NT2/D1 (cell line): Measurements from ENCODE around the gene GATA3.

Experiments used
- SUZ12 ChIP-seq: IDR thresholded peaks from 2 replicates; pipeline ENCODE4 v1.6.1; 2011; ENCODE audit not compliant: insufficient read length, insufficient read depth; ENCODE audit errors: extremely low read depth
- YY1 ChIP-seq: IDR thresholded peaks from 2 replicates; pipeline ENCODE4 v1.6.1; 2011; ENCODE audit not compliant: insufficient read length, insufficient read depth
- ZNF274 ChIP-seq: IDR thresholded peaks from 2 replicates; pipeline ENCODE4 v1.6.1; 2011; ENCODE audit warnings: mild to moderate bottlenecking, low read depth, low read length

DNA sequence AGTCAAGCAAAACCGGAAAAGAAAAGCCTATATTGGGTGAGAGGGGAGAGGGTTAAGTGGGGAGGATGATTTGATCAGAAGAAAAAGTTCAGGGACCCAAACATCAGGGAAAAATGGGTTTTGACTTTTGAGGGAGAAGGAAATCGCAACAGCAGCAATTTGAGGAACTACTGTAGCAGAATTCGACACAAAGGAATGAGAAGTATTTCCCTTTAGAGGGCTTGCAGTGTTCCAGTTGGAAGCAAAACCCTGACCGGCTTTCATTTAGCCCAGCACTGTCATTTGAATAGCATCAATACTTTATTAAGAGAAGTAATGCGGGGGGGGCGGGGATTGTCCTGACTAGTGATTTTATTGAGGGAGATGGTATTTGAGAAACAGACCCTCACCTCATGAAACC, 37.2 kb upstream of the GATA3 start:
- TF ChIP-seq YY1: no peak
- TF ChIP-seq ZNF274: no peak
- TF ChIP-seq SUZ12: no peak
